ENCODE results near the gene MEGF6.

The MEGF6 gene

DNA sequence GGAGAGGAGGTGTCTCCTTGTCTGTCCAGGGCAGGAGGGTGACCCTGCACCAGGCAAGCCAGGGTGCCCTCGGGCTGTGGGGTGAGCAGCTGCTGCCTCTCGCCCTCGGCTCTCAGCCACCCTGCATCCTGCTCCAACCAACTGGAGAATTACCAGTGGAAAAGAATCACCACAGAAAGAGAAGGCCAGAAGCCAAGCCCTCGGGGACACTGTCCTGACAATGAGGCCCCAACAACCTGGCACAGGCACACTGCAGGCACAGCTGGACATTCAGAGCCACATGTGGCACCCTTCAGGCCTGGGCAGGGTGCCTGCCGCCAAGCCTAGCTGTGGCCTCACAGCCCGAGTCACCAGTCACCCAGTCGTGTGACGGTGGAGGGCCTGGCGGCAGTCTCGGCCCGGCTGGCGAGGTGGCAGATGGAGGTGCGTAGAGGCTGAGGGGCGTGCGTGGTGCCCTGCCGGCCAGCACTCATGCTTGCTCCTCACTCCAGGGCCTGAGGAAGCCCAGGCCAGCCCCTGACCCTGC, 12.0 kb downstream of the MEGF6 start:
- no peak for DNase-seq (ENCODE audit: low spot score)

DNA sequence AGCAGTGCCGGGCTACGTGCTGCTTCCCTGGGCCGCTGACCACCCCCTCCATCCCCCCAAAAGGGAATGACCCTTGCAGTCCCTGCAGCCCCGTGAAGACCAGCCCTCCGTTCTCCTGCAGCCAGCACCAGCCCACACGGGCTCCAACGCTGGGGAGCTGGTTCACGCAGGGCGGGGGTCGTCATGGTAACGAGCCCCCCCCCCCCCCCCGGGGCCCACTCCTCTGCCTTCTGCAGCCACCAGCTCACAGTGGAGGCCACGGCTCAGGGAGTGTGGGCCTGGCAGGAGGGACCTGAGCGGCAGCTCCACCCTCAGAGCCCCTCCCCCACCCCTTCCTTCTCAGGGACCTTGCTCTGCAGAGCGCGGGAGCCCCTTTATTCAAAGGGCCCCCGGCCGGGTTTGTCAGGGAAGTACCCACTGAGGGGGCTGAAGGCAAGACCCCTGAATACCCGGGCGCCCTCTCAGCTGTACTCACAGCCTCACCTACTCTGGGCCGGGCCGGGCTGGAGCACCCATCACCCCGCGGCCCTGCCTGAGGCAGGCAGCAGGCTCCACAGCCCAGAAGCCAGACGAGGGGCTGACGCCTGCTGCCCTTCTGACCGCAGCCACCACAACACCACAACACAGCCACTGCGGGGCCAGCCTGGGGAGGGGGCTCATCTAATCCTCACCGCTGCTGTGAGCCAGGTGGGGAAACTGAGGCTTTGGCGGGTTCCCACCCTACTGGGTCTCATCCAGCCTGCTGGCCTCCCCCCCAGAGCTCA, 12.6 kb downstream of the MEGF6 start:
- no peak for DNase-seq (ENCODE audit: low spot score)
- in situ Hi-C loops (cut with MboI; ENCODE audit: low sequenced_read_pairs, unreplicated experiment) = no loop called here
- TF ChIP-seq, protein P1, sequence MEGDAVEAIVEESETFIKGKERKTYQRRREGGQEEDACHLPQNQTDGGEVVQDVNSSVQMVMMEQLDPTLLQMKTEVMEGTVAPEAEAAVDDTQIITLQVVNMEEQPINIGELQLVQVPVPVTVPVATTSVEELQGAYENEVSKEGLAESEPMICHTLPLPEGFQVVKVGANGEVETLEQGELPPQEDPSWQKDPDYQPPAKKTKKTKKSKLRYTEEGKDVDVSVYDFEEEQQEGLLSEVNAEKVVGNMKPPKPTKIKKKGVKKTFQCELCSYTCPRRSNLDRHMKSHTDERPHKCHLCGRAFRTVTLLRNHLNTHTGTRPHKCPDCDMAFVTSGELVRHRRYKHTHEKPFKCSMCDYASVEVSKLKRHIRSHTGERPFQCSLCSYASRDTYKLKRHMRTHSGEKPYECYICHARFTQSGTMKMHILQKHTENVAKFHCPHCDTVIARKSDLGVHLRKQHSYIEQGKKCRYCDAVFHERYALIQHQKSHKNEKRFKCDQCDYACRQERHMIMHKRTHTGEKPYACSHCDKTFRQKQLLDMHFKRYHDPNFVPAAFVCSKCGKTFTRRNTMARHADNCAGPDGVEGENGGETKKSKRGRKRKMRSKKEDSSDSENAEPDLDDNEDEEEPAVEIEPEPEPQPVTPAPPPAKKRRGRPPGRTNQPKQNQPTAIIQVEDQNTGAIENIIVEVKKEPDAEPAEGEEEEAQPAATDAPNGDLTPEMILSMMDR (IDR thresholded peaks at IDR 0.05; ENCODE audit: borderline replicate concordance, control extremely low read depth, extremely low read depth, insufficient read depth, missing control alignments) = no peak

More for the DNA sequence above, 12.0 kb downstream of the MEGF6 start:
- in situ Hi-C loops (cut with MboI; ENCODE audit: low sequenced_read_pairs, unreplicated experiment) = no loop called here
- TF ChIP-seq, protein P1 (IDR thresholded peaks at IDR 0.05; ENCODE audit: borderline replicate concordance, control extremely low read depth, extremely low read depth, insufficient read depth, missing control alignments) = no peak

DNA sequence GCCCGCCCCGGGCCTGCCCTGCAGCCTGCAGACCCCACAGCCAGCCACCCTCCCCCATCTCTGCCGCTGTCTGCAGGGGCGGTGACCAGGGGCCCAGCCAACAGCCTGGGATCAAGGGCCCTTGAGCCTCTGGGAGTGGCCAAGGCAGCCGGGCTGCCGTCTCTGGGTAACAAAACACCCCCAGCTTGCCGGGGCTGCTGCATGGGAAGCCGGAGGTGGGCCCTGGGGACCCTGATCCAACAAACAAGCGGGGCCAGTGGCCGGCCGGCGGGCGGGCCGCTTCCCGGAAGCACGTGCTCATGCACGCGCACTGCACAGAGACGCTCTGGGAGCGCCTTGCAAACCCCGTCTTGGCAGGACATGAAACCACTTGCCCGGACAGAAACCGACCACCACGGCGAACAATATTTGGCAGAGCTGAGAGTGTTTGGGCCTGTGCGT, 13.2 kb downstream of the MEGF6 start:
- TF ChIP-seq, protein P1 (IDR thresholded peaks at IDR 0.05; ENCODE audit: borderline replicate concordance, control extremely low read depth, extremely low read depth, insufficient read depth, missing control alignments) = no peak
- in situ Hi-C loops (cut with MboI; ENCODE audit: low sequenced_read_pairs, unreplicated experiment) = no loop called here
- no peak for DNase-seq (ENCODE audit: low spot score)

DNA sequence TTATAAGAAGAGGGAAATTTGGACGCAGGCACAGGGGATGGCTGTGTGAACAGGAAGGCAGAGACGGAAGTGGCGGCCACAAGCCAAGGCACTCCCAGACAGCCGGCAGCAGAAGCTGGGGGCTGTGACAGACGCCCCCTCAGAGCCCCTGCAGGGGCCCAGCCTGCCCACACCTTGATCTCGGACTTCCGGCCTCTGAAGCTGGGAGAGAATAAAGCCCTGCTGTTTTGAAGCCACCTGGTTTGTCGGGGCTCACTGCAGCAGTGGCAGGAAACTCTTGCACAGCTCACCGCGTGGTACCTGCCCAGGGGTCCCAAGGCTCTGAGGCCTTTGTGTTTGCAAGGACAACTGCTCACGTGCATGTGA, 13.7 kb downstream of the MEGF6 start:
- no peak for DNase-seq (ENCODE audit: low spot score)
- TF ChIP-seq, protein P1 (IDR thresholded peaks at IDR 0.05; ENCODE audit: borderline replicate concordance, control extremely low read depth, extremely low read depth, insufficient read depth, missing control alignments) = no peak
- in situ Hi-C loops (cut with MboI; ENCODE audit: low sequenced_read_pairs, unreplicated experiment) = no loop called here

DNA sequence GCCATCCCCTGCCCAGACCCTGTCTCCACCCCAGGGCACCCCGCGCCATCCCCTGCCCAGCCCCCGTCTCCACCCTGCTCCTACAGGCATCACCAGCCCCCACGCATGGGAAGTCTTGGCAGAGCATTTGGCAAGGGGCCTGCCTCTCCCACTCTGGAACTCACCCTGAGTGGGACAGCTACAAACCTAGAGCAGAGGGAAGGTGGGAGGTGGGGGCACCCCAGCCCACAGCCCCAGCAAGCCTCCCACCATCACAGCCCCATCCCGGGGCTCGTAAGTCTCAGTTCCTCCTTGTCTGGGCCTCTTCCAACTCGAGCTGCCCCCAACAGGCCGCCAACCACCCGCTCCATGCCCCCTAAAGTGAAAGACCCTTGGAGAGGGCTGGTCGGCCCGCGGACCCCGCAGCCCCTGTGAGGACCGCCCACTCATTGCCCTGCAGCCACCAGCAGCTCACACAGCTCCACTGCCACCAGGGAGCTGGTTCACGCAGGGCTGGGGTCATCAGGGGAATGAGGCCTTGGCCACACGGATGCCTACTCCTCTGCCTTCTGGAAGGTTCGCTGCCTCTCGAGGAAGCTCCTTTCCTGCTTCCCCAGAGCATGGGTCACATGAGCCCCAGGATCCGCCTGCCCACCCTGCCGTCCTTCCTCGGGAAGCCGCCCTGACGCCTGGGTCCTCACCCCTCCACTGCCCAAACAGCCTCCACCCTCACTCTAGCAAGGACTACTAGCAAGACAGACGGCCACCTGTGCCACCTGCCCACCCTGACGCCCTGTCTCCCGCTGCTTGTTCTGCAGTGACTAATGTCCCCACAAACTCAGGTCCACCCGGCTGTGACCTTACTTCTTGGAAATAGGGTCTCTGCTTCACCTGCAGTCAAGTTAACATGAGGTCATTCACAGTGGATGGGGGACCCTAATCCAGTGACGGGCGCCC, 14.4 kb downstream of the MEGF6 start:
- TF ChIP-seq, protein P1 (IDR thresholded peaks at IDR 0.05; ENCODE audit: borderline replicate concordance, control extremely low read depth, extremely low read depth, insufficient read depth, missing control alignments) = no peak
- in situ Hi-C loops (cut with MboI; ENCODE audit: low sequenced_read_pairs, unreplicated experiment) = no loop called here
- DNase-seq (ENCODE audit: low spot score) = no peak

DNA sequence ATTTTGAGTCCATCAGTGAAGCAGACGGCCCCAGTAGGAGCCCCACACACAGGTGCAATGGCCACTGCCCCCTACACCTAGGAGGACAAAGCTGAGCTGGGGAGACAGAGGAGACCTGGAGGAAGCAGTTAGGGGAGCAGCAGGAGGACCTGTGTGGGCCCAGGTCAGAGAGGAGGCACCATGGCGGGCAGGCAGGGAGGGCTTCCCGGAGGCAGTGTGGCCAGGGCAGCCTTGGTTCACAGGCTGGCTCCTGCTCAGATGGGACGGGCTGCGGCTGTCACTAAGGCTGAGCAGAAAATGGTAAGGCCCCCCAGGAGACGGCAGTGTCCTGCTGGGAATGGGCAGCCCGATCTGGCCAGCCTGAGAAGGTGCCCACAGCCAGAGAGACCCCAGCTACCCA, 15.4 kb downstream of the MEGF6 start:
- TF ChIP-seq, protein P1 (IDR thresholded peaks at IDR 0.05; ENCODE audit: borderline replicate concordance, control extremely low read depth, extremely low read depth, insufficient read depth, missing control alignments) = no peak
- DNase-seq (ENCODE audit: low spot score) = no peak
- in situ Hi-C loops (cut with MboI; ENCODE audit: low sequenced_read_pairs, unreplicated experiment) = no loop called here
